Bronchial epithelial cell (primary cell): ENCODE results near the gene DDOST. TPM values are rescaled to one million over a fixed set of nuclear protein-coding genes. Genes with fewer than 3 reads are reported as not detected.
A peak's percentile ranks its signal among the peaks of the same experiment; 100 is the strongest.

ENCODE experiments used
- DNase-seq: peaks from one replicate; pipeline ENCODE4 v3.0.0-alpha.2; 2010; ENCODE audit warnings: low read depth
- FAIRE-seq: peaks from 2 replicates; lab custom pipeline; 2011; peaks lifted over from hg19 to GRCh38; lab: Jason Lieb, UNC
- H3K27me3 ChIP-seq: 2 replicates; pipeline ENCODE4 v1.5.1; 2011; ENCODE audit warnings: low read length; ENCODE audit not compliant: control insufficient read depth, insufficient read depth
- H3K36me3 ChIP-seq: 2 replicates; pipeline ENCODE4 v1.5.1; 2011; ENCODE audit warnings: low read length; ENCODE audit not compliant: control insufficient read depth, insufficient read depth
- H3K4me3 ChIP-seq: 2 replicates; pipeline ENCODE4 v1.5.1; 2011; ENCODE audit warnings: mild to moderate bottlenecking, low read depth, low read length, control low read depth
- CTCF ChIP-seq: IDR thresholded peaks from 2 replicates; pipeline ENCODE4 v1.5.1; 2011; ENCODE audit warnings: mild to moderate bottlenecking, moderate library complexity, low read length, control low read depth, inconsistent platforms; ENCODE audit not compliant: insufficient read depth, severe bottlenecking
- total RNA-seq: library from RNA; depleted of rRNA; stranded (reverse); fragments of >200 nt; gene quantifications from 2 replicates; pipeline ENCODE4 v1.2.1, GENCODE V29; 2014

DDOST gene
- total RNA-seq, 1 donor from 2014 or later: 346 TPM

GRCh38 chr1:20636785-20637347, 24.3 kb downstream of the DDOST start:
- no peak for FAIRE-seq
- Histone ChIP-seq H3K27me3 (no peaks in the 10 kb centered on the region), H3K4me3 (no peak overlapping the region), H3K36me3 (peaks cover 7% of the 10 kb centered on the region)
- no peak for TF ChIP-seq CTCF
- DNase-seq: no peak

GRCh38 chr1:20634594-20635084, 26.5 kb downstream of the DDOST start:
- peak; percentile 7 for FAIRE-seq
- TF ChIP-seq CTCF: no peak
- H3K27me3 ChIP-seq: no peaks in the 10 kb centered on the region
- peak; percentile 52 for DNase-seq
- peak overlapping the region; percentile 59 for H3K4me3 ChIP-seq
- peaks cover 6% of the 10 kb centered on the region for H3K36me3 ChIP-seq

DNA sequence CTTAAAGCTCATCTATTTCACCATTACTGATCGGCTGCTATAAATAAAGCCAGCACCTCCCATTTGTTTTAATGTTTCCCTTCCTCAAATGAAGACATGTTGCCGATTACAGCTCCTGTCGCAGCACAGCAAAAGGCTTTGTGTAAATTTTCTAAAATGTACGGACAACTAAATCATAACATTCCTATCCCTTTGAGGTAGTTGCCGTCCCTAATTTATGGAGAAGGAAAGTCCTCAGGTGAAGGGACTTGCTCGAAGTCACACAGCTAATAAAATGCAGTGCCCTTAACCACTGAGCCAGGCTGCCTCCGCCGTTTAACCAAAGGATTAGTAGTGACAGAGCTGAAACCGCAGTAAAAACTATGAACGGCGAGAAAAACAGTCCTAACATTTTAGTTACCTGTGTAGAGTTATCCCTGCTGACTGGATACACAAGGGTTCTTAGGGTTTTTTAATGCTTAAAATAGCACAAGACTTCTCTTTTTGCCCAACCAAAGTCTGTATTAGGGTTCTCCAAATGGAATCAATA, 27.0 kb downstream of the DDOST start:
- DNase-seq (peak; percentile 24), FAIRE-seq (no peak)
- H3K4me3 ChIP-seq: peak overlapping the region; percentile 59
- H3K36me3 ChIP-seq: peaks cover 5% of the 10 kb centered on the region
- TF ChIP-seq CTCF: no peak
- H3K27me3 ChIP-seq: no peaks in the 10 kb centered on the region

DNA sequence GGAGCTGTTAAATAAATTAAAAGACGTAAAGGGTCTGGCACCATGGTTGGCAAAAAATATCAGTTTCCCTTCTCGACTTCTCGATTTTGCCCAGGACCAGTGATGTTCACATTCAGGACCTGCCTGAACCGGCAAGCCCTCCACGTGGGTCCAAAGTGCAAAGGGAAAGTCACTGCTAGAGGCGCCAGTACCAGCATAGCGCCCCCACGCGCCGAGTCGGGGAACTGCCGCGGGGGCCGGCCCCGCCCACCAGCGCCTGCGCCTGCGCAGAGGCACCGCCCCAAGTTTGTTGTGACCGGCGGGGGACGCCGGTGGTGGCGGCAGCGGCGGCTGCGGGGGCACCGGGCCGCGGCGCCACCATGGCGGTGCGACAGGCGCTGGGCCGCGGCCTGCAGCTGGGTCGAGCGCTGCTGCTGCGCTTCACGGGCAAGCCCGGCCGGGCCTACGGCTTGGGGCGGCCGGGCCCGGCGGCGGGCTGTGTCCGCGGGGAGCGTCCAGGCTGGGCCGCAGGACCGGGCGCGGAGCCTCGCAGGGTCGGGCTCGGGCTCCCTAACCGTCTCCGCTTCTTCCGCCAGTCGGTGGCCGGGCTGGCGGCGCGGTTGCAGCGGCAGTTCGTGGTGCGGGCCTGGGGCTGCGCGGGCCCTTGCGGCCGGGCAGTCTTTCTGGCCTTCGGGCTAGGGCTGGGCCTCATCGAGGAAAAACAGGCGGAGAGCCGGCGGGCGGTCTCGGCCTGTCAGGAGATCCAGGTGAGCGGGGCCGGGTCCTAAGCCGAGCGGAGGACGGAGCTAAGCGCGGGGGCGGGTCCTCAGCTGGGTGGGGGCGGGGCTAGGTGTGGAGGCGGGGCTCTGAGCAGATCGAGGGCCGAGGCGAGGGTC, 27.7 kb downstream of the DDOST start, which contains the start of gene PINK1:
Gene PINK1 (plus strand): TSS at position 269 of the 875 bp plus-strand sequence. CDS start 91 bp downstream, at position 360.
- peak; percentile 94 for TF ChIP-seq CTCF
- Histone ChIP-seq H3K4me3 (peak within 1 kb of the TSS; percentile 59), H3K27me3 (no peaks in the 10 kb centered on the region), H3K36me3 (peaks cover 3% of the 10 kb centered on the region)
- peak; percentile 54 for DNase-seq
- FAIRE-seq: no peak

- FAIRE-seq: no peak
- H3K36me3 ChIP-seq: no peaks in the 10 kb centered on the region
- H3K4me3 ChIP-seq: no peak overlapping the region
- no peak for DNase-seq
- no peak for TF ChIP-seq CTCF
- no peaks in the 10 kb centered on the region for H3K27me3 ChIP-seq
These were observed 28.8 kb downstream of the DDOST start for GRCh38 chr1:20632386-20632785.
